Gastrocnemius medialis (tissue), 4 donors: ENCODE measurements around the gene SCNN1A.

ENCODE experiments used
- POLR2A ChIP-seq, 2 donors: fragments of 450-650 bp; IDR thresholded peaks; one replicate each; pipeline ENCODE4 v1.6.1; 2017; ENCODE audit warnings: antibody characterized with exemption in 2 of 2, mild to moderate bottlenecking in 2 of 2, moderate library complexity in 2 of 2
- TF ChIP-seq, protein P1 (sequence below), 5 experiments: fragments of 450-650 bp in 3 of 5; fragments of 200-600 bp in 2 of 5; sonication (generic) in 2 of 5; IDR thresholded peaks in 4 of 5; conservative IDR thresholded peaks in 1 of 5; 1 replicate in 4 of 5; 2 replicates in 1 of 5; pipeline ENCODE4 v1.5.1; 2016 to 2019; ENCODE audit warnings: antibody characterized with exemption in 5 of 5, mild to moderate bottlenecking in 3 of 5, moderate library complexity in 3 of 5

DNA sequence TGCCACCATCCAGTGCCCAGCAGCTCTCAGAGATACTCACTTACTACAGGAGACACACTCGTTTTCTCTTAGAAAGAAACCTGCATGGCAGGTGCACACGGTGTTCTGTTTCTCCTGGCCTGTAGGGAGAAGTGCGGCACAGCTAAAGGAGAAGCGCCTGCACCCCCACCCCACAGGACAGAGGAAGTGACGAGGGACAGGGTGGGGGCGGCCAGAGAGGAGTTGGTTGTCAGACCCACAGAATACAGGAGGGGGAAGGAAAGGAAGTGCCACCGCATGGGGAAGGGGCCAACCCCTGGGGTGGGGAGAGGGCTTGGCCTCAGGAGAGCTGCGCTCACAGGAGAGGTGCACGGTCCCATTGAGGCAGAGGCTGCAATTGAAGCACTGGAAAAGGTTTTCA lies 42.3 kb downstream of the SCNN1A start:
- TF ChIP-seq, protein P1, sequence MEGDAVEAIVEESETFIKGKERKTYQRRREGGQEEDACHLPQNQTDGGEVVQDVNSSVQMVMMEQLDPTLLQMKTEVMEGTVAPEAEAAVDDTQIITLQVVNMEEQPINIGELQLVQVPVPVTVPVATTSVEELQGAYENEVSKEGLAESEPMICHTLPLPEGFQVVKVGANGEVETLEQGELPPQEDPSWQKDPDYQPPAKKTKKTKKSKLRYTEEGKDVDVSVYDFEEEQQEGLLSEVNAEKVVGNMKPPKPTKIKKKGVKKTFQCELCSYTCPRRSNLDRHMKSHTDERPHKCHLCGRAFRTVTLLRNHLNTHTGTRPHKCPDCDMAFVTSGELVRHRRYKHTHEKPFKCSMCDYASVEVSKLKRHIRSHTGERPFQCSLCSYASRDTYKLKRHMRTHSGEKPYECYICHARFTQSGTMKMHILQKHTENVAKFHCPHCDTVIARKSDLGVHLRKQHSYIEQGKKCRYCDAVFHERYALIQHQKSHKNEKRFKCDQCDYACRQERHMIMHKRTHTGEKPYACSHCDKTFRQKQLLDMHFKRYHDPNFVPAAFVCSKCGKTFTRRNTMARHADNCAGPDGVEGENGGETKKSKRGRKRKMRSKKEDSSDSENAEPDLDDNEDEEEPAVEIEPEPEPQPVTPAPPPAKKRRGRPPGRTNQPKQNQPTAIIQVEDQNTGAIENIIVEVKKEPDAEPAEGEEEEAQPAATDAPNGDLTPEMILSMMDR (IDR thresholded peaks at IDR 0.05 in 4 of 5, conservative IDR thresholded peaks at IDR 0.05 in 1 of 5), result no peak
- TF ChIP-seq POLR2A (IDR thresholded peaks at IDR 0.05), result no peak
